Activated T-cell treated with anti-CD3 and anti-CD28 coated beads, Interleukin-2, amount 50 U/mL, for 1 hour (primary cell): ENCODE measurements around the gene FAM181A.
A peak's percentile ranks its signal among the peaks of the same experiment; 100 is the strongest.

ENCODE experiments used
- DNase-seq: peaks from one replicate; pipeline ENCODE4 v3.0.0-alpha.2; 2020

Gene FAM181A

GRCh38 chr14:93952829-93953228, 25.7 kb downstream of the FAM181A start:
- no peak for DNase-seq

GRCh38 chr14:93953263-93953662, 26.1 kb downstream of the FAM181A start:
- DNase-seq, result no peak

- no peak for DNase-seq
Observed at GRCh38 chr14:93953739-93954515, 26.8 kb downstream of the FAM181A start.

GRCh38 chr14:93954516-93954830, 27.3 kb downstream of the FAM181A start:
- DNase-seq, result no peak

- peak; percentile 49 for DNase-seq
Observed at GRCh38 chr14:93954900-93955849, 28.0 kb downstream of the FAM181A start.

GRCh38 chr14:93955850-93956481, 28.8 kb downstream of the FAM181A start:
- DNase-seq, result no peak

- DNase-seq, result no peak
Observed at GRCh38 chr14:93956514-93957332, 29.6 kb downstream of the FAM181A start.

- no peak for DNase-seq
Observed at GRCh38 chr14:93957333-93957710, 30.2 kb downstream of the FAM181A start.

- DNase-seq, result no peak
Observed at GRCh38 chr14:93957751-93958566, 30.8 kb downstream of the FAM181A start.

- no peak for DNase-seq
Observed at GRCh38 chr14:93958567-93959238, 31.6 kb downstream of the FAM181A start.

- peak; percentile 85 for DNase-seq
Observed at GRCh38 chr14:93959239-93960107, 32.3 kb downstream of the FAM181A start.

GRCh38 chr14:93960108-93960475, 32.9 kb downstream of the FAM181A start:
- DNase-seq, result no peak

- DNase-seq, result no peak
Observed at GRCh38 chr14:93960774-93961438, 33.8 kb downstream of the FAM181A start.

GRCh38 chr14:93961620-93962019, 34.5 kb downstream of the FAM181A start:
- no peak for DNase-seq

GRCh38 chr14:93962701-93963601, 35.8 kb downstream of the FAM181A start:
- peak; percentile 56 for DNase-seq

- DNase-seq, result no peak
Observed at GRCh38 chr14:93963692-93964091, 36.5 kb downstream of the FAM181A start.

- no peak for DNase-seq
Observed at GRCh38 chr14:93964281-93964680, 37.1 kb downstream of the FAM181A start.

GRCh38 chr14:93964820-93965286, 37.7 kb downstream of the FAM181A start:
- no peak for DNase-seq
